Glutamatergic neuron (in vitro differentiated cells): ENCODE results near the gene TIMM10B. TPM values are rescaled to one million over a fixed set of nuclear protein-coding genes. Genes with fewer than 3 reads are reported as not detected.

Experiments used
- DNase-seq: peaks from one replicate; pipeline ENCODE4 v3.0.0; 2022
- H3K27ac Mint-ChIP-seq: one replicate; pipeline ENCODE4 v1.8.0; 2020; ENCODE audit warnings: mild to moderate bottlenecking, mixed read lengths, inconsistent platforms; ENCODE audit not compliant: unreplicated experiment
- H3K27me3 Mint-ChIP-seq: one replicate; pipeline ENCODE4 v1.8.0; 2020; ENCODE audit warnings: mild to moderate bottlenecking, moderate library complexity, mixed read lengths, inconsistent platforms; ENCODE audit not compliant: unreplicated experiment
- H3K36me3 Mint-ChIP-seq: one replicate; pipeline ENCODE4 v1.8.0; 2020; ENCODE audit warnings: mild to moderate bottlenecking, mixed read lengths, inconsistent platforms; ENCODE audit not compliant: unreplicated experiment
- H3K4me1 Mint-ChIP-seq: one replicate; pipeline ENCODE4 v1.8.0; 2020; ENCODE audit warnings: mild to moderate bottlenecking, low read depth, mixed read lengths, inconsistent platforms; ENCODE audit not compliant: unreplicated experiment
- H3K4me3 Mint-ChIP-seq: one replicate; pipeline ENCODE4 v1.8.0; 2020; ENCODE audit warnings: mild to moderate bottlenecking, mixed read lengths, inconsistent platforms; ENCODE audit not compliant: unreplicated experiment
- H3K9me3 Mint-ChIP-seq: one replicate; pipeline ENCODE4 v1.8.0; 2020; ENCODE audit warnings: mild to moderate bottlenecking, moderate library complexity, mixed read lengths, inconsistent platforms; ENCODE audit not compliant: unreplicated experiment
- CTCF ChIP-seq: fragments of 200-600 bp; sonication (generic); IDR thresholded peaks from one replicate; pipeline ENCODE4 v1.5.0; 2021; ENCODE audit not compliant: partially characterized antibody, unreplicated experiment
- total RNA-seq: library from RNA; stranded (reverse); fragmentation: NEBNext Ultra II Directional; extraction: Animal tissue kit (Norgen Biotek cat#: 25700); gene quantifications from one replicate; pipeline ENCODE4 v1.2.1, GENCODE V29; 2021; ENCODE audit not compliant: unreplicated experiment

The TIMM10B gene
- total RNA-seq, 1 donor from 2014 or later: 35.9 TPM

- DNase-seq: no peak
- no peaks in the 10 kb centered on the region for H3K36me3 Mint-ChIP-seq
- peaks cover 2% of the 10 kb centered on the region for H3K9me3 Mint-ChIP-seq
- no peaks in the 10 kb centered on the region for H3K27me3 Mint-ChIP-seq
- no peak overlapping the region for H3K27ac Mint-ChIP-seq
- H3K4me3 Mint-ChIP-seq: no peak overlapping the region
- no peaks in the 10 kb centered on the region for H3K4me1 Mint-ChIP-seq
- no peak for TF ChIP-seq CTCF
These were observed 7.5 kb downstream of the TIMM10B start for GRCh38 chr11:6488821-6489220.

- no peak for DNase-seq
- no peaks in the 10 kb centered on the region for H3K27me3 Mint-ChIP-seq
- TF ChIP-seq CTCF: no peak
- peaks cover 2% of the 10 kb centered on the region for H3K9me3 Mint-ChIP-seq
- H3K36me3 Mint-ChIP-seq: no peaks in the 10 kb centered on the region
- H3K4me1 Mint-ChIP-seq: no peaks in the 10 kb centered on the region
- no peak overlapping the region for H3K27ac Mint-ChIP-seq
- H3K4me3 Mint-ChIP-seq: no peak overlapping the region
These were observed 8.0 kb downstream of the TIMM10B start for GRCh38 chr11:6489306-6489705.

- no peak within 1 kb of the TSS for H3K27ac Mint-ChIP-seq
- peaks cover 2% of the 10 kb centered on the region for H3K9me3 Mint-ChIP-seq
- no peaks in the 10 kb centered on the region for H3K36me3 Mint-ChIP-seq
- TF ChIP-seq CTCF: no peak
- peak; percentile 34 for DNase-seq
- H3K27me3 Mint-ChIP-seq: peaks cover 3% of the 10 kb centered on the region
- H3K4me1 Mint-ChIP-seq: no peaks in the 10 kb centered on the region
- peak within 1 kb of the TSS; percentile 47 for H3K4me3 Mint-ChIP-seq
These were observed 16.0 kb downstream of the TIMM10B start, which contains the start of gene DNHD1 for GRCh38 chr11:6497069-6497839. DNHD1 (plus strand) TSS chr11:6497280; CDS start chr11:6498216, 936 bp downstream.

GRCh38 chr11:6498121-6498520 lies 16.8 kb downstream of the TIMM10B start:
- Mint-ChIP-seq H3K9me3 (peaks cover 2% of the 10 kb centered on the region), H3K27me3 (peaks cover 3% of the 10 kb centered on the region), H3K4me3 (no peak overlapping the region), H3K27ac (no peak overlapping the region), H3K36me3 (no peaks in the 10 kb centered on the region), H3K4me1 (no peaks in the 10 kb centered on the region)
- TF ChIP-seq CTCF: no peak
- DNase-seq: no peak

- no peaks in the 10 kb centered on the region for H3K36me3 Mint-ChIP-seq
- TF ChIP-seq CTCF: no peak
- no peak overlapping the region for H3K27ac Mint-ChIP-seq
- no peak overlapping the region for H3K4me3 Mint-ChIP-seq
- H3K27me3 Mint-ChIP-seq: peaks cover 3% of the 10 kb centered on the region
- no peaks in the 10 kb centered on the region for H3K9me3 Mint-ChIP-seq
- no peaks in the 10 kb centered on the region for H3K4me1 Mint-ChIP-seq
- no peak for DNase-seq
These were observed 17.2 kb downstream of the TIMM10B start for GRCh38 chr11:6498544-6498943.
